ENCODE results near the gene EPS8. TPM values are rescaled to one million over a fixed set of nuclear protein-coding genes. Genes with fewer than 3 reads are reported as not detected.

The EPS8 gene
- total RNA-seq, 1 experiment from 2014 or later, result 232 TPM

DNA sequence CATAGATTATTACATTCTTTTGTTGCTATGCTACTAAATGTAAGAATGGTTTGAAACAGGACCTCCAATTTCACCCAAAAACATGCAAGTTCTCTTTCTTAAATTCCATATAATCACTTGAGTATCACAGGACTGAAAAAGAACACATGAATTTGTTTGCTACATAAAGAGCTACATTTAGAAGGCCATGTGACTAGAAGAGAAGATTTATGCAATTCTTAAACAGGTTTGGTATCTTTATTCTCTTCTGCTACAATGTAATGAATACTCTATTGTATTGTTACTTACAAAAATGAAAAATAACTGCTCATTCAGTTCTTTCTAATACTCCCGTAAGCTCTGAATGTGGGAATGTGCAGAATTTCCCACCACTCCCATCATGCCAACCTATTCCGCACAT, 9.3 kb downstream of the EPS8 start:
- DNase-seq, result no peak
- Histone ChIP-seq H3K27ac (no peak overlapping the region), H3F3A (ENCODE audit: insufficient read depth, low read depth) (0 out of 2 replicates have a peak, but pooled peaks cover 4% of the 10 kb centered on the region), H3K4me1 (replicated peaks; ENCODE audit: insufficient read depth) (peaks cover 17% of the 10 kb centered on the region), H3K27me3 (ENCODE audit: insufficient read depth, low read depth) (no peaks in the 10 kb centered on the region), H3K79me2 (ENCODE audit: low read depth) (peaks cover 100% of the 10 kb centered on the region), H2AFZ (no peak overlapping the region), H3K9me2 (ENCODE audit: insufficient read depth) (no peaks in the 10 kb centered on the region), H3K4me2 (no peak overlapping the region), H3K4me3 (no peak overlapping the region), H3K9me3 (ENCODE audit: insufficient read depth, low read depth) (no peaks in the 10 kb centered on the region), H3K36me3 (ENCODE audit: low read depth) (peaks cover 15% of the 10 kb centered on the region), H4K20me1 (ENCODE audit: insufficient read depth) (no peaks in the 10 kb centered on the region)
- no TSS peak for BruUV-seq (replicated peaks)
- ChIA-PET POLR2A (ENCODE audit: unreplicated experiment) (no interaction called here), CTCF (no interaction called here)
- intact Hi-C loops (cut with micrococcal nuclease; ENCODE audit: unreplicated experiment), result loop anchor here (10.0 kb wide), 1 partner anchor 185 kb away; no protein-coding TSS in a partner anchor
- TF ChIP-seq EZH2 (IDR thresholded peaks at IDR 0.05; ENCODE audit: low read depth), result no peak
- TF ChIP-seq, protein P1, sequence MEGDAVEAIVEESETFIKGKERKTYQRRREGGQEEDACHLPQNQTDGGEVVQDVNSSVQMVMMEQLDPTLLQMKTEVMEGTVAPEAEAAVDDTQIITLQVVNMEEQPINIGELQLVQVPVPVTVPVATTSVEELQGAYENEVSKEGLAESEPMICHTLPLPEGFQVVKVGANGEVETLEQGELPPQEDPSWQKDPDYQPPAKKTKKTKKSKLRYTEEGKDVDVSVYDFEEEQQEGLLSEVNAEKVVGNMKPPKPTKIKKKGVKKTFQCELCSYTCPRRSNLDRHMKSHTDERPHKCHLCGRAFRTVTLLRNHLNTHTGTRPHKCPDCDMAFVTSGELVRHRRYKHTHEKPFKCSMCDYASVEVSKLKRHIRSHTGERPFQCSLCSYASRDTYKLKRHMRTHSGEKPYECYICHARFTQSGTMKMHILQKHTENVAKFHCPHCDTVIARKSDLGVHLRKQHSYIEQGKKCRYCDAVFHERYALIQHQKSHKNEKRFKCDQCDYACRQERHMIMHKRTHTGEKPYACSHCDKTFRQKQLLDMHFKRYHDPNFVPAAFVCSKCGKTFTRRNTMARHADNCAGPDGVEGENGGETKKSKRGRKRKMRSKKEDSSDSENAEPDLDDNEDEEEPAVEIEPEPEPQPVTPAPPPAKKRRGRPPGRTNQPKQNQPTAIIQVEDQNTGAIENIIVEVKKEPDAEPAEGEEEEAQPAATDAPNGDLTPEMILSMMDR (conservative IDR thresholded peaks at IDR 0.05), result no peak

DNA sequence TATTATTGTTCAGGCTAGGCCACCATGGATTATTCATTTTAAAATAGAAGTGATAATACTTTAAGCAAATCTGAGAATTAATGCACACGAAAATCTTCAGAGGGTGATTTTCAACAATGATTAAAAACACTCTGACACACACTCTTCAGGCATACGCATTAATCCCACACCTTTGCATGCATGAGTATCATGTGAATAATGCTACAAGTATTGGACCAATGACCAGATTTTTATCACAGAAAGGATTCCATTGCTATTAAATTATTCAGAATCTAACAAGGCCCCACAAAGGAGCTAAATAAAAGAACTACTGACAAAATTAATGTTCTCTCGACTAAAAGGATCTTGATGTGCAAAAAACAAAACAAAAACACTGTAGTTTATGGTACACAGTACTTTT, 11.1 kb downstream of the EPS8 start:
- Histone ChIP-seq H4K20me1 (ENCODE audit: insufficient read depth) (no peaks in the 10 kb centered on the region), H3K4me3 (no peak overlapping the region), H3K4me2 (no peak overlapping the region), H2AFZ (no peak overlapping the region), H3K9me2 (ENCODE audit: insufficient read depth) (no peaks in the 10 kb centered on the region), H3K27ac (no peak overlapping the region), H3K79me2 (ENCODE audit: low read depth) (peaks cover 93% of the 10 kb centered on the region), H3K36me3 (ENCODE audit: low read depth) (peaks cover 8% of the 10 kb centered on the region; the same call in 1 of the 2 replicates), H3F3A (ENCODE audit: insufficient read depth, low read depth) (peaks cover 4% of the 10 kb centered on the region; the same call in 1 of the 2 replicates), H3K27me3 (ENCODE audit: insufficient read depth, low read depth) (no peaks in the 10 kb centered on the region), H3K9me3 (ENCODE audit: insufficient read depth, low read depth) (no peaks in the 10 kb centered on the region), H3K4me1 (replicated peaks; ENCODE audit: insufficient read depth) (peaks cover 17% of the 10 kb centered on the region)
- intact Hi-C loops (cut with micrococcal nuclease; ENCODE audit: unreplicated experiment), result no loop called here
- POLR2A ChIA-PET (ENCODE audit: unreplicated experiment), result interaction anchor here (0.6 to 0.7 kb wide), 3 partner anchors 11 to 72 kb away, joined by 3 read pairs; partner anchors contain the start of gene EPS8
- TF ChIP-seq, protein P1 (conservative IDR thresholded peaks at IDR 0.05), result no peak
- TF ChIP-seq EZH2 (IDR thresholded peaks at IDR 0.05; ENCODE audit: low read depth), result no peak
- no TSS peak for BruUV-seq (replicated peaks)
- CTCF ChIA-PET, result no interaction called here
- DNase-seq, result no peak

DNA sequence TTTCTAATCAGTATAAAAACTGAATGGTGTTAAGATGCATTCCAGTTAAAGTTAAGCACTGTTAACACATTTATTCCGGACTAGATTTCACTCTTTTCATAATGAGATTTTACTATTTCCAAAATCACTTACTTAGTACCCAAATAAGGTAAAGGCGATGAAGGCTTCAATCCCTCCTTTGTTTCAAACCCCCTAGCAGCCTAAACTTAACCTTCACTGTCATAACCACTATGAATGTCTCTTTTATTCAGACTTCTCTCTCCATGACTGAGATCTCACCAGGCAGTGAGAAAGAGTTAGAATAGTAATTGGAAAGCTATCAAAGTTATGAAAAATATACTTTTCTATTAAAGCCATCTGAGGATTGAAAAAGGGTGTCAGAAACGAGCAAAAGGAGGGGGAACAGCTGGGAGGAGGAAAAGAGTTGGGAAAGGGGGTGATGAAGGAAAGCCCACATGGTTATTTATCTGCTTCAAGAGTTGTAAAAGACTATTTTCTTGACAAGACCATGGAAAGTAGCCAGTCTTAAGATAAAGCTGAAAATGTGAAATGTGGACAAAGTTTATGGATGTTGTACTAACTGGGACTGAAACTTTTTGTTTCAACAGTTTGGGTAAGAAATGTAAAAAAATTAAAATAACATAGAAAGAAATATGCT, 11.7 kb downstream of the EPS8 start:
- CTCF ChIA-PET, result no interaction called here
- H3K4me3 ChIP-seq, result no peak overlapping the region
- DNase-seq, result no peak

More for the DNA sequence above, 11.7 kb downstream of the EPS8 start:
- Histone ChIP-seq H3K27me3 (ENCODE audit: insufficient read depth, low read depth) (no peaks in the 10 kb centered on the region), H3K4me2 (no peak overlapping the region), H3K9me2 (ENCODE audit: insufficient read depth) (no peaks in the 10 kb centered on the region), H3K27ac (no peak overlapping the region), H3K9me3 (ENCODE audit: insufficient read depth, low read depth) (no peaks in the 10 kb centered on the region), H3F3A (ENCODE audit: insufficient read depth, low read depth) (peaks cover 4% of the 10 kb centered on the region; the same call in 1 of the 2 replicates), H3K4me1 (replicated peaks; ENCODE audit: insufficient read depth) (peaks cover 17% of the 10 kb centered on the region), H3K36me3 (ENCODE audit: low read depth) (peaks cover 8% of the 10 kb centered on the region; the same call in 1 of the 2 replicates), H3K79me2 (ENCODE audit: low read depth) (peaks cover 93% of the 10 kb centered on the region), H2AFZ (no peak overlapping the region), H4K20me1 (ENCODE audit: insufficient read depth) (no peaks in the 10 kb centered on the region)
- no TSS peak for BruUV-seq (replicated peaks)
- intact Hi-C loops (cut with micrococcal nuclease; ENCODE audit: unreplicated experiment), result no loop called here
- TF ChIP-seq EZH2 (IDR thresholded peaks at IDR 0.05; ENCODE audit: low read depth), result no peak
- TF ChIP-seq, protein P1 (conservative IDR thresholded peaks at IDR 0.05), result no peak
- POLR2A ChIA-PET (ENCODE audit: unreplicated experiment), result interaction anchor here (0.7 kb wide), 2 partner anchors 18 to 71 kb away, joined by 3 read pairs; no protein-coding TSS in a partner anchor

All from PC-9 (cell line).